Measurements from ENCODE around the gene TAL1.

DNA sequence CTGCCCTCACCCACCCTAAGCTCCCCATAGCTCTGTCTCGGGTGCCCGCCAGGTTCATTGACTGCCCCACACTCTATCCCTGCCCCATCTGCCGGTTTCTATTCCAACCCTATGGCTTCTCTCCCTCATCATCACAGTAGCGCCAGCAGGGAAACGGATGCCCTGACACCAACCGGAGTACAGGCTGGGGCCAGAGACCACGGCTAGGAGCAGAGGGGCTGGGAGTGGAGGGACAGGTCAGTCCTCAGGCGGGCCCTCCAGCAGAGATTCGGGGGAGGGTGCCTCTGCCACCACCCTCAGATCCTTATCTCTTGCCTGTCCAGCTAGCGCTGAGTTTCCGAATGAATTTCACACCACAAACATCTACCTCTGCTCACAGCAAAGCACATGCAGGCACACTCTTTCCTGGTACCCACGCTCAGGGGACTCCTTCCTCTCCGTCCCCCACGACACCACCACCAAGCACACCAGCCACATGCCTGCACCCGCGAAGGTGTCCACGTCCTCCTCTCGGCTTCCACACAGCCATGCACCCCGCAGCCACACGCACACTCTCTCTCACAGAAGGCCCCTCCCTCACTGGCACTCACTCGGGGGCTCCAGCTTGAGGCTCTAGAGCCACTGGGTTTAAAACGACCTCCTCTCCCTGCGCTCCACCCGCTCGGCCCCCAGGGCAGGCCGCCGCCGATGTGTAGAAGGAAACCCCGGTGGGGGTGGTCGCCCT lies 7.2 kb downstream of the TAL1 start:
- no peak for TF ChIP-seq POLR2A (IDR thresholded peaks at IDR 0.05)
- TF ChIP-seq, protein P1, sequence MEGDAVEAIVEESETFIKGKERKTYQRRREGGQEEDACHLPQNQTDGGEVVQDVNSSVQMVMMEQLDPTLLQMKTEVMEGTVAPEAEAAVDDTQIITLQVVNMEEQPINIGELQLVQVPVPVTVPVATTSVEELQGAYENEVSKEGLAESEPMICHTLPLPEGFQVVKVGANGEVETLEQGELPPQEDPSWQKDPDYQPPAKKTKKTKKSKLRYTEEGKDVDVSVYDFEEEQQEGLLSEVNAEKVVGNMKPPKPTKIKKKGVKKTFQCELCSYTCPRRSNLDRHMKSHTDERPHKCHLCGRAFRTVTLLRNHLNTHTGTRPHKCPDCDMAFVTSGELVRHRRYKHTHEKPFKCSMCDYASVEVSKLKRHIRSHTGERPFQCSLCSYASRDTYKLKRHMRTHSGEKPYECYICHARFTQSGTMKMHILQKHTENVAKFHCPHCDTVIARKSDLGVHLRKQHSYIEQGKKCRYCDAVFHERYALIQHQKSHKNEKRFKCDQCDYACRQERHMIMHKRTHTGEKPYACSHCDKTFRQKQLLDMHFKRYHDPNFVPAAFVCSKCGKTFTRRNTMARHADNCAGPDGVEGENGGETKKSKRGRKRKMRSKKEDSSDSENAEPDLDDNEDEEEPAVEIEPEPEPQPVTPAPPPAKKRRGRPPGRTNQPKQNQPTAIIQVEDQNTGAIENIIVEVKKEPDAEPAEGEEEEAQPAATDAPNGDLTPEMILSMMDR (IDR thresholded peaks at IDR 0.05): no peak
- no peak for TF ChIP-seq POLR2AphosphoS5 (IDR thresholded peaks at IDR 0.05)
